CD4-positive, alpha-beta T cell (primary cell): ENCODE measurements around the gene CEP250. TPM values are rescaled to one million over a fixed set of nuclear protein-coding genes. Genes with fewer than 3 reads are reported as not detected.
"Not testable (repeated sequence)": the region's sequence is repeated elsewhere in the genome, so short reads cannot be mapped to it uniquely, and the experiment has no call there.

ENCODE experiments used
- ATAC-seq: fragments of 200-7000 bp; cut with Tn5 transposase; one replicate; pipeline ENCODE4 v1.10.0; 2022; ENCODE audit warnings: mild to moderate bottlenecking; ENCODE audit not compliant: poor library complexity
- CTCF ChIA-PET: fragments of 350-600 bp; sonication (Branson Sonifier 250); formaldehyde crosslinking; loops from one replicate; lab custom pipeline; 2021; ENCODE audit warnings: antibody characterized with exemption, inconsistent platforms; lab: Charles Lee
- POLR2A ChIA-PET: fragments of 350-600 bp; sonication (Branson Sonifier 250); formaldehyde crosslinking; loops from one replicate; lab custom pipeline; 2021; ENCODE audit warnings: antibody characterized with exemption, inconsistent platforms; lab: Charles Lee
- DNase-seq, 14 experiments: peaks; one replicate each; pipeline ENCODE4 v3.0.0-alpha.2; 2013 to 2020; ENCODE audit warnings: mixed read lengths in 2 of 14
- H3K27ac ChIP-seq, 2 donors: one replicate each; pipeline versions ENCODE4 v1.5.1 to v1.7.0; 2013; ENCODE audit warnings: low read length in 2 of 2, low read depth in 1 of 2, mild to moderate bottlenecking in 1 of 2
- H3K27me3 ChIP-seq, 2 experiments: 1 replicate in 1 of 2; 2 replicates in 1 of 2; pipeline versions ENCODE4 v1.6.1 to v1.7.0; 2013; ENCODE audit warnings: low read length in 2 of 2, control low read depth in 1 of 2, mild to moderate bottlenecking in 1 of 2, moderate library complexity in 1 of 2; ENCODE audit not compliant: insufficient read depth in 2 of 2, control insufficient read depth in 1 of 2
- H3K36me3 ChIP-seq: one replicate; pipeline ENCODE4 v1.6.1; 2013; ENCODE audit warnings: low read length, control low read depth; ENCODE audit not compliant: insufficient read depth
- H3K4me1 ChIP-seq: one replicate; pipeline ENCODE4 v1.6.1; 2013; ENCODE audit warnings: low read length, control low read depth; ENCODE audit not compliant: insufficient read depth
- H3K4me3 ChIP-seq: one replicate; pipeline ENCODE4 v1.5.1; 2013; ENCODE audit warnings: mild to moderate bottlenecking, low read length, moderate library complexity
- H3K9me3 ChIP-seq, 2 experiments: 1 replicate in 1 of 2; 2 replicates in 1 of 2; pipeline versions ENCODE4 v1.6.1 to v1.7.0; 2013; ENCODE audit warnings: low read length in 2 of 2, mild to moderate bottlenecking in 2 of 2, control low read depth in 1 of 2, moderate library complexity in 1 of 2; ENCODE audit not compliant: control insufficient read depth in 1 of 2, insufficient read depth in 1 of 2
- H3K27ac Mint-ChIP-seq: one replicate; pipeline ENCODE4 v1.8.0; 2020; ENCODE audit warnings: mixed read lengths
- H3K27me3 Mint-ChIP-seq: one replicate; pipeline ENCODE4 v1.8.0; 2021; ENCODE audit warnings: mixed read lengths
- H3K36me3 Mint-ChIP-seq: one replicate; pipeline ENCODE4 v1.8.0; 2021; ENCODE audit warnings: low read depth, mixed read lengths
- H3K4me1 Mint-ChIP-seq: one replicate; pipeline ENCODE4 v1.8.0; 2021; ENCODE audit warnings: low read depth, mixed read lengths
- H3K4me3 Mint-ChIP-seq: one replicate; pipeline ENCODE4 v1.8.0; 2020; ENCODE audit warnings: mild to moderate bottlenecking, mixed read lengths
- H3K9me3 Mint-ChIP-seq: one replicate; pipeline ENCODE4 v1.8.0; 2020; ENCODE audit warnings: mixed read lengths
- CTCF ChIP-seq: fragments of 200-600 bp; IDR thresholded peaks from one replicate; pipeline ENCODE4 v1.8.0; 2022; ENCODE audit warnings: antibody characterized with exemption, mild to moderate bottlenecking
- intact Hi-C, 2 experiments: fragments of 100-400 bp; cut with DNase I in 1 of 2; cut with micrococcal nuclease in 1 of 2; formaldehyde crosslinking; loops; one replicate each; pipeline versions ENCODE4 v1.15.1 to v1.9.0; 2023 to 2025; cut with DNase I, micrococcal nuclease
- total RNA-seq, 174 experiments: library from RNA in 2 of 174; stranded (reverse) in 2 of 174; gene quantifications; one replicate each; pipeline ENCODE4 v1.2.3 and lab custom pipeline; 2021 to 2026

The CEP250 gene
- total RNA-seq, 2 experiments from 2014 or later: 27.6 to 33.1 TPM

GRCh38 chr20:35542990-35543389 is 87.6 kb downstream of the CEP250 start:
- intact Hi-C loops: loop anchor here (1.0 to 5.0 kb wide), 9 partner anchors 72 to 1241 kb away; partner anchors contain the start of genes CPNE1 (in 2 of the 2), RBM12 (in 2 of the 2), SPAG4 (in 2 of the 2) and AAR2 (in 1 of the 2)
- peak overlapping the region; percentile 89 for H3K27ac Mint-ChIP-seq
- CTCF ChIA-PET: interaction anchor here (0.8 to 2.3 kb wide), 3 partner anchors 77 to 239 kb away, joined by 3 to 7 read pairs (median 3); no protein-coding TSS in a partner anchor

GRCh38 chr20:35544436-35544835 is 89.0 kb downstream of the CEP250 start:
- no peak for ATAC-seq
- Histone ChIP-seq H3K27me3 (no peaks in the 10 kb centered on the region), H3K36me3 (peaks cover 34% of the 10 kb centered on the region), H3K4me1 (peaks cover 18% of the 10 kb centered on the region), H3K9me3 (no peaks in the 10 kb centered on the region), H3K27ac (no peak overlapping the region), H3K4me3 (no peak overlapping the region)
- Mint-ChIP-seq H3K9me3 (no peaks in the 10 kb centered on the region), H3K27ac (no peak overlapping the region), H3K4me3 (no peak overlapping the region), H3K36me3 (peaks cover 34% of the 10 kb centered on the region), H3K27me3 (no peaks in the 10 kb centered on the region), H3K4me1 (peaks cover 32% of the 10 kb centered on the region)
- ChIA-PET CTCF (no interaction called here), POLR2A (no interaction called here)
- intact Hi-C loops: loop anchor here (5.0 kb wide), 6 partner anchors 73 to 1242 kb away; partner anchors contain the start of genes AAR2 (in 1 of the 2), ACSS2 (in 1 of the 2), AHCY (in 1 of the 2) and SPAG4 (in 1 of the 2)
- TF ChIP-seq CTCF: no peak
- DNase-seq: no peak

More at GRCh38 chr20:35542990-35543389, 87.6 kb downstream of the CEP250 start:
- ATAC-seq (no peak), DNase-seq (no peak)
- no peaks in the 10 kb centered on the region for H3K9me3 ChIP-seq
- no peak overlapping the region for H3K27ac ChIP-seq
- H3K4me3 Mint-ChIP-seq: peak overlapping the region; percentile 97
- peaks cover 21% of the 10 kb centered on the region for H3K36me3 Mint-ChIP-seq
- H3K4me1 Mint-ChIP-seq: peaks cover 32% of the 10 kb centered on the region
- H3K4me1 ChIP-seq: peaks cover 18% of the 10 kb centered on the region
- POLR2A ChIA-PET: interaction anchor here (0.6 to 2.7 kb wide), 5 partner anchors 52 to 201 kb away, joined by 3 to 18 read pairs (median 10); partner anchors contain the start of genes CPNE1, RBM12, RBM39 and SPAG4
- no peak for TF ChIP-seq CTCF
- H3K27me3 ChIP-seq: no peaks in the 10 kb centered on the region
- no peaks in the 10 kb centered on the region for H3K9me3 Mint-ChIP-seq
- H3K4me3 ChIP-seq: no peak overlapping the region
- no peaks in the 10 kb centered on the region for H3K27me3 Mint-ChIP-seq
- peaks cover 19% of the 10 kb centered on the region for H3K36me3 ChIP-seq

GRCh38 chr20:35544941-35545340 is 89.5 kb downstream of the CEP250 start:
- DNase-seq, POLR2A ChIA-PET, ATAC-seq, H3K27ac ChIP-seq, H3K27me3 ChIP-seq, H3K4me3 ChIP-seq, CTCF ChIA-PET, H3K9me3 Mint-ChIP-seq, H3K27me3 Mint-ChIP-seq, H3K27ac Mint-ChIP-seq, H3K9me3 ChIP-seq, H3K4me3 Mint-ChIP-seq: not testable (repeated sequence)
- intact Hi-C loops: loop anchor here (5.0 kb wide), 6 partner anchors 72 to 1243 kb away; partner anchors contain the start of genes AAR2 (in 1 of the 2), ACSS2 (in 1 of the 2), AHCY (in 1 of the 2) and SPAG4 (in 1 of the 2)
- Histone ChIP-seq H3K36me3 (peaks cover 35% of the 10 kb centered on the region), H3K4me1 (peaks cover 18% of the 10 kb centered on the region)
- peaks cover 38% of the 10 kb centered on the region for H3K36me3 Mint-ChIP-seq
- peaks cover 32% of the 10 kb centered on the region for H3K4me1 Mint-ChIP-seq
